Uterus (tissue), 4 donors: Measurements from ENCODE around the gene ADAP1. TPM values are rescaled to one million over a fixed set of nuclear protein-coding genes. Genes with fewer than 3 reads are reported as not detected.

Experiments used
- DNase-seq, 2 donors: peaks; one replicate each; pipeline ENCODE4 v3.0.0-alpha.2; 2019 to 2020
- H3K27ac ChIP-seq, 2 donors: fragments of 200-600 bp; sonication (generic); 1 replicate in 1 of 2; 2 replicates in 1 of 2; pipeline ENCODE4 v1.5.1; 2016 to 2018
- H3K27me3 ChIP-seq, 2 donors: fragments of 200-600 bp; sonication (generic); one replicate each; pipeline ENCODE4 v1.5.1; 2018 to 2019; ENCODE audit warnings: control low read depth in 1 of 2
- H3K36me3 ChIP-seq, 2 donors: fragments of 200-600 bp; sonication (generic); one replicate each; pipeline ENCODE4 v1.5.1; 2019; ENCODE audit warnings: control low read depth in 1 of 2
- H3K4me1 ChIP-seq, 2 donors: fragments of 200-600 bp; sonication (generic); one replicate each; pipeline ENCODE4 v1.5.1; 2018 to 2019; ENCODE audit warnings: control low read depth in 1 of 2
- H3K4me3 ChIP-seq, 2 donors: fragments of 200-600 bp; sonication (generic); 1 replicate in 1 of 2; 2 replicates in 1 of 2; pipeline ENCODE4 v1.5.1; 2018 to 2019; ENCODE audit warnings: mild to moderate bottlenecking in 1 of 2
- H3K9me3 ChIP-seq, 2 donors: fragments of 200-600 bp; sonication (generic); one replicate each; pipeline ENCODE4 v1.5.1; 2019; ENCODE audit warnings: control low read depth in 1 of 2
- CTCF ChIP-seq, 4 experiments: fragments of 200-600 bp in 2 of 4; fragments of 450-650 bp in 2 of 4; sonication (generic) in 2 of 4; IDR thresholded peaks; one replicate each; pipeline ENCODE4 v1.5.1; 2016 to 2019; ENCODE audit warnings: antibody characterized with exemption in 4 of 4, mild to moderate bottlenecking in 2 of 4, moderate library complexity in 1 of 4
- POLR2A ChIP-seq, 2 donors: fragments of 450-650 bp; IDR thresholded peaks; one replicate each; pipeline ENCODE4 v1.6.1; 2016; ENCODE audit warnings: antibody characterized with exemption in 2 of 2, mild to moderate bottlenecking in 1 of 2, moderate library complexity in 1 of 2
- intact Hi-C: fragments of 100-400 bp; cut with DNase I; formaldehyde crosslinking; loops from one replicate; pipeline ENCODE4 v1.15.1; 2023; ENCODE audit warnings: low total_unique reads
- total RNA-seq, 4 donors: library from RNA; depleted of rRNA in 3 of 4; stranded (reverse); fragments of >200 nt in 3 of 4; gene quantifications; one replicate each; pipeline versions ENCODE4 v1.1.0 to v1.2.4, GENCODE V29; 2014 to 2023
- donor health status: DM: yes; HTN: yes; CAD: no.

ADAP1 gene
- total RNA-seq, 4 donors from 2014 or later = 3.2 to 17.4 (median 10.9) TPM

GRCh38 chr7:849145-849544, 105.3 kb downstream of the ADAP1 start:
- no peak overlapping the region for H3K4me3 ChIP-seq
- no peaks in the 10 kb centered on the region for H3K36me3 ChIP-seq
- no peak for TF ChIP-seq CTCF (IDR thresholded peaks at IDR 0.05)
- TF ChIP-seq POLR2A (IDR thresholded peaks at IDR 0.05) = no peak
- no peaks in the 10 kb centered on the region for H3K9me3 ChIP-seq
- H3K4me1 ChIP-seq = no peaks in the 10 kb centered on the region
- DNase-seq = no peak
- no peaks in the 10 kb centered on the region for H3K27me3 ChIP-seq
- intact Hi-C loops = no loop called here
- H3K27ac ChIP-seq = no peak overlapping the region

Other genes with a start within 250 kb of the ADAP1 start
- gene DNAAF5, start 228.0 kb downstream of the ADAP1 start, total RNA-seq = 10 to 100 TPM in 2 of 4 donors, 1 to 10 TPM in 2; 5.6 to 34.3 (median 13.3) TPM
- 10 to 100 TPM in 3 of 4 donors, 1 to 10 TPM in 1; 1.0 to 45.2 (median 28.7) TPM for gene PRKAR1B, start 227.4 kb downstream of the ADAP1 start, total RNA-seq
- 100 to 1,000 TPM; 139 to 624 (median 446) TPM for gene SUN1, start 122.2 kb downstream of the ADAP1 start, total RNA-seq
- 10 to 100 TPM in 3 of 4 donors, 1 to 10 TPM in 1; 6.1 to 39.4 (median 26.7) TPM for gene GET4, start 78.1 kb downstream of the ADAP1 start, total RNA-seq
- gene COX19, start 20.9 kb upstream of the ADAP1 start, total RNA-seq = 10 to 100 TPM in 3 of 4 donors, 1 to 10 TPM in 1; 2.6 to 32.5 (median 20.1) TPM
- 1 to 10 TPM in 1 of 4 donors, not detected in 3; 6.6 TPM for gene CYP2W1, start 28.5 kb upstream of the ADAP1 start, total RNA-seq
- gene GPR146, start 89.9 kb upstream of the ADAP1 start, total RNA-seq = 100 to 1,000 TPM in 1 of 4 donors, 10 to 100 TPM in 3; 10.0 to 110 (median 32.9) TPM
- gene GPER1, start 133.4 kb upstream of the ADAP1 start, total RNA-seq = 10 to 100 TPM in 1 of 4 donors, 1 to 10 TPM in 3; 1.3 to 10.6 (median 5.0) TPM
- gene ZFAND2A, start 205.5 kb upstream of the ADAP1 start, total RNA-seq = 10 to 100 TPM; 17.4 to 39.4 (median 21.8) TPM